Progenitor cell of endocrine pancreas (in vitro differentiated cells): ENCODE results near the gene OSGEP. TPM values are rescaled to one million over a fixed set of nuclear protein-coding genes. Genes with fewer than 3 reads are reported as not detected.

Source experiments
- DNase-seq: peaks from one replicate; pipeline ENCODE4 v3.0.0; 2021; ENCODE audit warnings: low spot score; ENCODE audit not compliant: unreplicated experiment
- H3K27ac Mint-ChIP-seq: 2 replicates; pipeline ENCODE4 v1.8.0; 2021; ENCODE audit warnings: mild to moderate bottlenecking, moderate library complexity, mixed read lengths
- H3K27me3 Mint-ChIP-seq: 2 replicates; pipeline ENCODE4 v1.8.0; 2021; ENCODE audit warnings: mixed read lengths
- H3K36me3 Mint-ChIP-seq: 2 replicates; pipeline ENCODE4 v1.8.0; 2022; ENCODE audit warnings: mixed read lengths; ENCODE audit not compliant: insufficient read depth
- H3K4me1 Mint-ChIP-seq: 2 replicates; pipeline ENCODE4 v1.8.0; 2021; ENCODE audit warnings: low read depth, mixed read lengths
- H3K4me3 Mint-ChIP-seq: 2 replicates; pipeline ENCODE4 v1.8.0; 2021; ENCODE audit warnings: low read depth, mild to moderate bottlenecking, moderate library complexity, mixed read lengths
- H3K9me3 Mint-ChIP-seq: 2 replicates; pipeline ENCODE4 v1.8.0; 2021; ENCODE audit warnings: low read depth, mixed read lengths
- total RNA-seq: library from RNA; stranded (reverse); gene quantifications from 2 replicates; pipeline ENCODE4 v1.2.1, GENCODE V29; 2021
- TF ChIP-seq, protein P1 (sequence below): fragments of 200-600 bp; sonication (generic); IDR thresholded peaks from one replicate; pipeline ENCODE4 v1.5.0; 2021; ENCODE audit warnings: antibody characterized with exemption, mild to moderate bottlenecking; ENCODE audit not compliant: unreplicated experiment

Gene OSGEP
- total RNA-seq, 1 donor from 2014 or later = 89.0 TPM

DNA sequence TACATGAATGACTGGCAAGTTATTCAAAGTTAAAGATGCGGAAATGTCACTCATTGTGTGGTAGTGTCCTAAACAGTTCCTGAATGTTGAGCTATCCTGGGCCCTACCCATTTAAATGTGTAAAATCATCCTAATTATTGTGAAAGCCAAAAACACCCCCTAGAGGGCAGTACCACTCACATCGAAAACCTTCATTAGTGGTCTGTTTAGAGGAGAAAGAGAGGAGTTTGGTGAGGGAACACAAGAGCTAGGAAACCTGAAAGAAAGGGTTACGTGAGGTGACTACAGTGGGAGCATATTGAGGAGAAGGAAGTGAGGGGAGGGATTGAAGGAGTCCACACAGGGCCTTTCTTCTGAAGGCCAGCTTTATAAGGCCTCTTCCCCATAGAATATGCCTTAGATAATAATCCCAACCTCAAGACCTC is 38.8 kb downstream of the OSGEP start:
- no peak overlapping the region for H3K4me3 Mint-ChIP-seq
- TF ChIP-seq, protein P1, sequence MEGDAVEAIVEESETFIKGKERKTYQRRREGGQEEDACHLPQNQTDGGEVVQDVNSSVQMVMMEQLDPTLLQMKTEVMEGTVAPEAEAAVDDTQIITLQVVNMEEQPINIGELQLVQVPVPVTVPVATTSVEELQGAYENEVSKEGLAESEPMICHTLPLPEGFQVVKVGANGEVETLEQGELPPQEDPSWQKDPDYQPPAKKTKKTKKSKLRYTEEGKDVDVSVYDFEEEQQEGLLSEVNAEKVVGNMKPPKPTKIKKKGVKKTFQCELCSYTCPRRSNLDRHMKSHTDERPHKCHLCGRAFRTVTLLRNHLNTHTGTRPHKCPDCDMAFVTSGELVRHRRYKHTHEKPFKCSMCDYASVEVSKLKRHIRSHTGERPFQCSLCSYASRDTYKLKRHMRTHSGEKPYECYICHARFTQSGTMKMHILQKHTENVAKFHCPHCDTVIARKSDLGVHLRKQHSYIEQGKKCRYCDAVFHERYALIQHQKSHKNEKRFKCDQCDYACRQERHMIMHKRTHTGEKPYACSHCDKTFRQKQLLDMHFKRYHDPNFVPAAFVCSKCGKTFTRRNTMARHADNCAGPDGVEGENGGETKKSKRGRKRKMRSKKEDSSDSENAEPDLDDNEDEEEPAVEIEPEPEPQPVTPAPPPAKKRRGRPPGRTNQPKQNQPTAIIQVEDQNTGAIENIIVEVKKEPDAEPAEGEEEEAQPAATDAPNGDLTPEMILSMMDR = peak; percentile 70
- H3K9me3 Mint-ChIP-seq = no peaks in the 10 kb centered on the region
- H3K4me1 Mint-ChIP-seq = peaks cover 41% of the 10 kb centered on the region
- no peaks in the 10 kb centered on the region for H3K27me3 Mint-ChIP-seq
- DNase-seq = no peak
- H3K27ac Mint-ChIP-seq = no peak overlapping the region
- no peaks in the 10 kb centered on the region for H3K36me3 Mint-ChIP-seq

DNA sequence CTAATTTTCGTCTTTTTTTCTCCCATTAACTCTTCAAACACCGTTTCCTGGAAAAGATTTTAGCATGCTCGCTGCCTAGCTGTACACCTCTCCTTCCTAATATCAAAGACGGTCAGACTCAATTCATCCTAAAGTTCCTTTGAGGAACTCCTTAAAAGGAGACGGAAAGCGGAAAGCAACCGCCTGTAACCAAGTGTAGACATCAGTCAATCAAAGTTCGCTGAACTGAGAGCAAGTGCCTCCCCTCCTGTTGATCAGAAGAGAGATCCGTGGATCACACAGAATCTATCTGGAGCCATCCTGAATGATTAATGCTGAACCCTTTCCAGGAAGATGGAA is 40.9 kb downstream of the OSGEP start:
- H3K9me3 Mint-ChIP-seq = no peaks in the 10 kb centered on the region
- no peak for DNase-seq
- TF ChIP-seq, protein P1 = no peak
- H3K36me3 Mint-ChIP-seq = no peaks in the 10 kb centered on the region
- peaks cover 34% of the 10 kb centered on the region for H3K4me1 Mint-ChIP-seq
- H3K4me3 Mint-ChIP-seq = peak overlapping the region; percentile 83
- peak overlapping the region; percentile 91 for H3K27ac Mint-ChIP-seq
- no peaks in the 10 kb centered on the region for H3K27me3 Mint-ChIP-seq

DNA sequence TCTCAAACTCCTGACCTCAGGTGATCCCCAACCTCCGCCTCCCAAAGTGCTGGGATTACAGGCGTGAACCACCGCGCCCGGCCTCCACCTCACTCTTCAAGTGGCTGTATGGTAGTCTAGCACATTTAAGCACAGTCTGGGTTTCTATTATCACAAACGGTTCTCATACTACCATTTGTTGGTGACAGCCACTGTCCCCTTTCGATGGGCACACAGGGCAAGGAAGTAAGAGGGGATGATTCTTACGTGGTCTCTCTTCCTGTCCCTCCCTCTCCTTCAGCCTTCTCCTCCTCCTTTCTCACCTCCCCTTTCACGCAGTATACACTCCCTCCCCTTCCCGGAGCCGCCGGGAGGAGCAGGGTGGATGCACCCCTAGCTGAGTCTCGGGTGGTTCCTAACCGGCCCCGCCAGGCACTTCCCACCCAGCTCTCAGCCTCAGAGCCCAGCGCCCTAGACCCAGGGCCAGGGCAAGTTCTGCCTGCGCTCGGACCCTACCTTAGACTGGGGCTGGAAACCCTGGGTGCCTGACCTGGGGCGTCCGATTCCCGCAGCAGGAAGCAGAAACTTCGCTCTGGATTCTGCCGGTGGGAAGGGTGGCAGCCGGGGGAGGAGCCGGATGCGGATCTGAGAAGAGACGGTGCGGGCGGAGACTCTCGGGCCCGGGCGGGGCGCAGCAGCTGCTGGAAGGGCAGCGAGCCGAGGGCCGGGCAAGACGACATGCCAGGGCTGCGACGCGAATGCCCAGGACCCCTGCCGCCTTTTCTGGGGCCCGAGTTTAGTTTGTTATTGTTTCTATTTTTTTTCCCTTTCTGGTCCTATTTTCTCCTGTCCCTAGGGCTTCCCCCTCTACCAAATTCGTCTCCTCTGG is 41.5 kb downstream of the OSGEP start, which contains the start of gene TEP1:
Gene TEP1, minus strand, starts transcription at position 626 of the 868 bp plus-strand sequence. CDS start 5,062 bp downstream, outside the sequence.
- Mint-ChIP-seq H3K4me1 (peaks cover 28% of the 10 kb centered on the region), H3K36me3 (no peaks in the 10 kb centered on the region), H3K27ac (peak within 1 kb of the TSS; percentile 91), H3K27me3 (no peaks in the 10 kb centered on the region), H3K9me3 (no peaks in the 10 kb centered on the region), H3K4me3 (peak within 1 kb of the TSS; percentile 83)
- TF ChIP-seq, protein P1 = no peak
- DNase-seq = peak; percentile 63

DNA sequence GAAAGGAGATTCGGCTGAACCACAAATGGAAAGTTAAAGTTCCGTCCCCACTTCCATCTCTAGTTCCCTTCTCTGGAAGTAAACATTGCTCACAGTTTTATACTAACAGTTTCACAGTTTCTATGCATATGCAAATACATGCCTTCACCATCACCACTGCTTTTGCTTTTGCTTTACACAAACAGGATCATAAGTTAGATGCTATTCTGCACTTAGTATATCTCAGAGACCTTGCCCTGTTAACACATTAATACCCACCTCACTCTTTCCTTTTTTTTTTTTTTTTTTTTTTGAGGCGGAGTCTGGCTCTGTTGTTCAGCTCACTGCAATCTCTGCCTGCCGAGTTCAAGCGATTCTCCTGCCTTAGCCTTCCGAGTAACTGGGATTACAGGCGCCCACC is 42.2 kb downstream of the OSGEP start:
- Mint-ChIP-seq H3K27ac (peak overlapping the region; percentile 91), H3K4me1 (peaks cover 21% of the 10 kb centered on the region), H3K4me3 (peak overlapping the region; percentile 83), H3K36me3 (no peaks in the 10 kb centered on the region), H3K9me3 (no peaks in the 10 kb centered on the region), H3K27me3 (no peaks in the 10 kb centered on the region)
- TF ChIP-seq, protein P1 = no peak
- DNase-seq = no peak

DNA sequence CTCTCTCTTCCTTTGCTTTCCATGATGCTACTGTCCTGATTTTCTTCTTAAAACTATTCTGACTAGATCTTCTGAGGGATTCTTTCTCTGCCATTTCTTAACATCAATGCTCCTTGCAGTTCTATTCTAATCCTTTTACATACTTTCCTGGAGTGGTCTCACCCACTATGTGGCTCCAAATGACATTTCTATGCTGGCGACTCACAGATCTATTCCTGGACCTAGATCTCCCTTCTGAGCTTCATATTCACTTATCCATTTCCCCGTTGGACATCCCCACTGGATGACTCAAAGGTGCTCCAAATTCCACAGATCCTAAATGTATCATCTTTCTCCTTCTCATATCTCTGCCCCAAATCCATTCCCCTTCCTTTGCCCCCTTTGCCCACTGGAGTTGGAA is 45.4 kb downstream of the OSGEP start:
- Mint-ChIP-seq H3K36me3 (peaks cover 6% of the 10 kb centered on the region), H3K4me3 (no peak overlapping the region), H3K27ac (no peak overlapping the region), H3K4me1 (peaks cover 15% of the 10 kb centered on the region), H3K9me3 (no peaks in the 10 kb centered on the region), H3K27me3 (no peaks in the 10 kb centered on the region)
- DNase-seq = no peak
- TF ChIP-seq, protein P1 = no peak
